OCI-LY3 (cell line): Measurements from ENCODE around the gene TENM4.

Experiments used
- H2AFZ ChIP-seq: fragments of 200-600, 300-600 bp; shearing (Covaris generic); 2 replicates; pipeline ENCODE4 v1.6.0; 2014; ENCODE audit warnings: antibody characterized with exemption, low read depth, low read length
- H3K27ac ChIP-seq: fragments of 200-600, 300-600 bp; sonication (generic); 2 replicates; pipeline ENCODE4 v1.5.1; 2014; ENCODE audit warnings: mild to moderate bottlenecking, low read length, moderate library complexity, mixed read lengths
- H3K27me3 ChIP-seq: fragments of 200-600, 300-600 bp; sonication (generic); 2 replicates; pipeline ENCODE4 v1.6.1; 2014; ENCODE audit warnings: low read depth, low read length, mixed read lengths
- H3K36me3 ChIP-seq: fragments of 200-600, 300-600 bp; sonication (generic); replicated peaks from 2 replicates; pipeline ENCODE3; 2014; ENCODE audit warnings: low read depth, low read length, mixed read lengths
- H3K4me1 ChIP-seq: fragments of 300-600, 200-600 bp; sonication (generic); 2 replicates; pipeline ENCODE4 v1.6.1; 2014; ENCODE audit warnings: low read length, mixed read lengths
- H3K4me2 ChIP-seq: fragments of 200-600, 300-600 bp; sonication (generic); 2 replicates; pipeline ENCODE4 v1.6.1; 2014; ENCODE audit warnings: low read length, mixed read lengths
- H3K4me3 ChIP-seq: fragments of 300-600, 200-600 bp; sonication (generic); 2 replicates; pipeline ENCODE4 v1.5.1; 2014; ENCODE audit warnings: antibody characterized with exemption, mild to moderate bottlenecking, low read length, moderate library complexity
- H3K79me2 ChIP-seq: fragments of 300-600, 200-600 bp; shearing (Covaris generic); 2 replicates; pipeline ENCODE4 v1.6.1; 2014; ENCODE audit warnings: mild to moderate bottlenecking, low read length, mixed read lengths
- H3K9ac ChIP-seq: fragments of 300-600, 200-600 bp; shearing (Covaris generic); 2 replicates; pipeline ENCODE4 v1.6.0; 2014; ENCODE audit warnings: mild to moderate bottlenecking, low read length, moderate library complexity
- H3K9me3 ChIP-seq: fragments of 200-600, 300-600 bp; shearing (Covaris generic); 2 replicates; pipeline ENCODE4 v1.6.1; 2014; ENCODE audit warnings: low read length, mixed read lengths; ENCODE audit not compliant: insufficient read depth
- H4K20me1 ChIP-seq: fragments of 200-600, 300-600 bp; sonication (generic); 2 replicates; pipeline ENCODE4 v1.6.1; 2016; ENCODE audit warnings: low read length, mixed read lengths; ENCODE audit not compliant: insufficient read depth
- EZH2phosphoT487 ChIP-seq: fragments of 200-600 bp; shearing (Covaris generic); IDR thresholded peaks from 2 replicates; pipeline ENCODE4 v1.6.1; 2018; ENCODE audit warnings: antibody characterized with exemption, mixed run types, low read depth
- TF ChIP-seq, protein P1 (sequence below): fragments of 200-600, 300-600 bp; sonication (generic); IDR thresholded peaks from 2 replicates; pipeline ENCODE4 v1.5.1; 2014; ENCODE audit warnings: antibody characterized with exemption, low read length, low read depth

TENM4 gene

DNA sequence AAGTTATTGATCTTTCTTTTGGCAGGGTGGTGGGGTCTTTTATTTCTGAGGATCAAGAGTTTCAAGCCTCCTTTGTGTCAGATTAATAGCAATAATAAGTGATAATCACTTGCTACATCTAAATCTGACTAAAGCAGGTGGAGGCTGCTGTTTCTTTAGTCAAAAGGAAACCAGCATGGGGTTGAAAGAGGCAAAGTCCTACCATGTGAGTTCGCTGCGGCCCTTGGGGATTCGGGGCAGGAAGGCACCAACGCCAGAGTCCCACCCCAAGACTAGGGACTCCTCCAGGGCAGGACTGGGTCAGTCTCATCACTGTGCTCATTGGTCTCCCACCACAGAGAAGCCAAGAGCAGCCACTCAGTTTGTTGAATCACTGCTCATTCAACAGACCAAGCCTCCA lies 73.0 kb downstream of the TENM4 start:
- Histone ChIP-seq H3K36me3 (no peaks in the 10 kb centered on the region), H3K4me1 (peaks cover 25% of the 10 kb centered on the region), H3K9me3 (no peaks in the 10 kb centered on the region), H3K4me3 (no peak overlapping the region), H3K4me2 (peak overlapping the region; percentile 54), H3K27me3 (no peaks in the 10 kb centered on the region), H3K27ac (no peak overlapping the region), H3K9ac (no peak overlapping the region), H4K20me1 (peaks cover 61% of the 10 kb centered on the region), H3K79me2 (peaks cover 29% of the 10 kb centered on the region), H2AFZ (no peak overlapping the region)
- TF ChIP-seq EZH2phosphoT487: no peak
- TF ChIP-seq, protein P1, sequence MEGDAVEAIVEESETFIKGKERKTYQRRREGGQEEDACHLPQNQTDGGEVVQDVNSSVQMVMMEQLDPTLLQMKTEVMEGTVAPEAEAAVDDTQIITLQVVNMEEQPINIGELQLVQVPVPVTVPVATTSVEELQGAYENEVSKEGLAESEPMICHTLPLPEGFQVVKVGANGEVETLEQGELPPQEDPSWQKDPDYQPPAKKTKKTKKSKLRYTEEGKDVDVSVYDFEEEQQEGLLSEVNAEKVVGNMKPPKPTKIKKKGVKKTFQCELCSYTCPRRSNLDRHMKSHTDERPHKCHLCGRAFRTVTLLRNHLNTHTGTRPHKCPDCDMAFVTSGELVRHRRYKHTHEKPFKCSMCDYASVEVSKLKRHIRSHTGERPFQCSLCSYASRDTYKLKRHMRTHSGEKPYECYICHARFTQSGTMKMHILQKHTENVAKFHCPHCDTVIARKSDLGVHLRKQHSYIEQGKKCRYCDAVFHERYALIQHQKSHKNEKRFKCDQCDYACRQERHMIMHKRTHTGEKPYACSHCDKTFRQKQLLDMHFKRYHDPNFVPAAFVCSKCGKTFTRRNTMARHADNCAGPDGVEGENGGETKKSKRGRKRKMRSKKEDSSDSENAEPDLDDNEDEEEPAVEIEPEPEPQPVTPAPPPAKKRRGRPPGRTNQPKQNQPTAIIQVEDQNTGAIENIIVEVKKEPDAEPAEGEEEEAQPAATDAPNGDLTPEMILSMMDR: no peak

DNA sequence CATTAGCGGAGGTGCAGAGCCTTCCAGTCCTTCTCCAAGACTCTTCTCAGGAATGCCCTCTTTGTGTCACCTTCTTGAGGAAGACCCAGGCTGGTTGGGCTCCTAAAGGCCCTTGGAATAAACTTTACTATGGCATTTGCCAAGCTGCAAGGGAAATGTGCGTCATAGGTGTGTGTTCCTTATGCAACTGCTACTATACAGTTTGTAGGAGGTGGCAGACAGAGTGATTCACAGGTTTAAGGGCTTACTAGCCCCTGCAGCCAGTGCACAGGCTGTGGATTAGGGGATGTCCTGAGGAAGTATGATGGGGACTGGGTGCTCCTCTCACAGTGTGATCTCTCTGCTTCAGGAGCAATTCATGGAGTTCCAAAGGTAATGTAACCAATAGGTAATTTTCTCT lies 74.6 kb downstream of the TENM4 start:
- Histone ChIP-seq H3K79me2 (peaks cover 29% of the 10 kb centered on the region), H3K9ac (no peak overlapping the region), H3K4me1 (peaks cover 25% of the 10 kb centered on the region), H3K27me3 (no peaks in the 10 kb centered on the region), H3K4me2 (no peak overlapping the region), H2AFZ (no peak overlapping the region), H3K36me3 (no peaks in the 10 kb centered on the region), H4K20me1 (peaks cover 64% of the 10 kb centered on the region), H3K4me3 (no peak overlapping the region), H3K9me3 (no peaks in the 10 kb centered on the region), H3K27ac (no peak overlapping the region)
- TF ChIP-seq, protein P1: no peak
- no peak for TF ChIP-seq EZH2phosphoT487

DNA sequence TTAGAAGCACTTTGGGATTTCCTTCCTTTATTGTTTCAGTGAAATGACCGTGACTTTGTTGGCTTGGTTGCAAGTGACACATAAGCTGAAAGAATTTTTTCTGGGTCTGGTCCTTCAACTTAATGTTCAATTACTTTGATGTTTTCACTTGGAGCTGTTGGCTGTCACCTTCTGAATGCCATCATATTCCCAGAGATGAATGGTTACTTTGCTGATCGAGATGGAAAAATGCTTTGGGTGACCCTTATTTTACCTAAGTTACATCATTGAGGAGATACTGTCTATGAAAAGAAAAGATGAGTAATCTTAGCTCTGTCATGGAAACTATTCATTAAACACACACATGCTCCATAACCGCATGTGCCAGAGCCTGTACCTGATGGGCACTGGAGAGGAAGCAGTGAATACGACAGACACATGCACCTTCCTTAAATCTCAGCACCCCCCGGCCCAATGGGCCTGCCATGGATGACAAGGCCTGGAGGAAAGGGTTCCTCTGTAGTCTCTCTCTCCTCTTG lies 76.9 kb downstream of the TENM4 start:
- TF ChIP-seq EZH2phosphoT487: no peak
- TF ChIP-seq, protein P1: no peak
- Histone ChIP-seq H3K27ac (no peak overlapping the region), H3K4me1 (peaks cover 16% of the 10 kb centered on the region)

DNA sequence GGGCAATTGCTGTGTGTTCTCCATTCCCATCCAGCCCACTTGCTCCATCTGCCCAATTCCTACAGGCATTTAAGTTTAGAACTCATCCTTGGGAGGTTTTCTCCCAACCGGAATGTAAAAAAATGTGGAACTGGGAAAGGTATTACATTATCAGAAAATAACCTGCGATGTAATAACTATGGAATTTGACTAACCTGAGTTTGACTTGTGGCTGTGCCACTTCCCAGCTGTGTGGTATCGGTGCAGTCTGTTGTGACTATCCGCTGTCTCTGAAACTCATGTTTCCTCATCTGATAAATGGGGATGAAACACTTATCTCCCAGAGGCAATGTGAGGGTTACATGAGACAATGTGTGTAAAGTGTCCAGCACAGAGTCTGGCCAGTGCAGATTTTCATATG lies 77.6 kb downstream of the TENM4 start:
- no peak overlapping the region for H3K4me3 ChIP-seq
- H3K9ac ChIP-seq: no peak overlapping the region
- peaks cover 11% of the 10 kb centered on the region for H3K79me2 ChIP-seq
- H3K27ac ChIP-seq: no peak overlapping the region
- no peaks in the 10 kb centered on the region for H3K27me3 ChIP-seq
- no peaks in the 10 kb centered on the region for H3K36me3 ChIP-seq
- H4K20me1 ChIP-seq: peaks cover 59% of the 10 kb centered on the region
- H2AFZ ChIP-seq: no peak overlapping the region
- H3K4me1 ChIP-seq: peaks cover 11% of the 10 kb centered on the region
- H3K4me2 ChIP-seq: no peak overlapping the region
- TF ChIP-seq, protein P1: no peak
- TF ChIP-seq EZH2phosphoT487: no peak
- H3K9me3 ChIP-seq: no peaks in the 10 kb centered on the region

More for the DNA sequence above, 76.9 kb downstream of the TENM4 start:
- peaks cover 18% of the 10 kb centered on the region for H3K79me2 ChIP-seq
- no peaks in the 10 kb centered on the region for H3K9me3 ChIP-seq
- no peak overlapping the region for H3K9ac ChIP-seq
- H3K27me3 ChIP-seq: no peaks in the 10 kb centered on the region
- H3K4me3 ChIP-seq: no peak overlapping the region
- no peak overlapping the region for H2AFZ ChIP-seq
- H4K20me1 ChIP-seq: peaks cover 64% of the 10 kb centered on the region
- no peak overlapping the region for H3K4me2 ChIP-seq
- H3K36me3 ChIP-seq: no peaks in the 10 kb centered on the region
